HEK293T (cell line): ENCODE results near the gene ANKRD30A.

Experiments
- ARNT ChIP-seq: fragments of 450-650 bp; IDR thresholded peaks from 2 replicates; pipeline ENCODE4 v1.6.1; 2017; ENCODE audit warnings: mild to moderate bottlenecking
- BHLHE40 ChIP-seq: fragments of 450-650 bp; IDR thresholded peaks from 2 replicates; pipeline ENCODE4 v1.6.1; 2016; ENCODE audit warnings: mild to moderate bottlenecking, moderate library complexity, borderline replicate concordance
- CTBP1 ChIP-seq: fragments of 450-650 bp; IDR thresholded peaks from 2 replicates; pipeline ENCODE4 v1.6.1; 2016; ENCODE audit warnings: borderline replicate concordance
- FOXA1 ChIP-seq: fragments of 450-650 bp; IDR thresholded peaks from 2 replicates; pipeline ENCODE4 v1.6.1; 2016; ENCODE audit warnings: mild to moderate bottlenecking
- FOXK2 ChIP-seq: fragments of 450-650 bp; IDR thresholded peaks from 2 replicates; pipeline ENCODE4 v1.6.1; 2016; ENCODE audit warnings: mild to moderate bottlenecking
- FOXM1 ChIP-seq: fragments of 450-650 bp; IDR thresholded peaks from 2 replicates; pipeline ENCODE4 v1.6.1; 2017; ENCODE audit warnings: mild to moderate bottlenecking, borderline replicate concordance
- HDGF ChIP-seq: fragments of 450-650 bp; IDR thresholded peaks from 2 replicates; pipeline ENCODE4 v1.6.1; 2017; ENCODE audit warnings: antibody characterized with exemption, borderline replicate concordance
- NFRKB ChIP-seq: fragments of 450-650 bp; IDR thresholded peaks from 2 replicates; pipeline ENCODE4 v1.6.1; 2016; ENCODE audit warnings: mild to moderate bottlenecking, moderate library complexity
- SP1 ChIP-seq: fragments of 450-650 bp; IDR thresholded peaks from 2 replicates; pipeline ENCODE4 v1.6.1; 2017
- SUZ12 ChIP-seq: fragments of 450-650 bp; IDR thresholded peaks from 2 replicates; pipeline ENCODE4 v1.6.1; 2016; ENCODE audit warnings: mild to moderate bottlenecking
- TARDBP ChIP-seq: fragments of 450-650 bp; IDR thresholded peaks from 2 replicates; pipeline ENCODE4 v1.6.1; 2016
- ZNF384 ChIP-seq: fragments of 450-650 bp; IDR thresholded peaks from 2 replicates; pipeline ENCODE4 v1.6.1; 2016
- TF ChIP-seq, protein P1 (sequence below): fragments of 450-650 bp; IDR thresholded peaks from 2 replicates; pipeline ENCODE4 v1.6.1; 2016

DNA sequence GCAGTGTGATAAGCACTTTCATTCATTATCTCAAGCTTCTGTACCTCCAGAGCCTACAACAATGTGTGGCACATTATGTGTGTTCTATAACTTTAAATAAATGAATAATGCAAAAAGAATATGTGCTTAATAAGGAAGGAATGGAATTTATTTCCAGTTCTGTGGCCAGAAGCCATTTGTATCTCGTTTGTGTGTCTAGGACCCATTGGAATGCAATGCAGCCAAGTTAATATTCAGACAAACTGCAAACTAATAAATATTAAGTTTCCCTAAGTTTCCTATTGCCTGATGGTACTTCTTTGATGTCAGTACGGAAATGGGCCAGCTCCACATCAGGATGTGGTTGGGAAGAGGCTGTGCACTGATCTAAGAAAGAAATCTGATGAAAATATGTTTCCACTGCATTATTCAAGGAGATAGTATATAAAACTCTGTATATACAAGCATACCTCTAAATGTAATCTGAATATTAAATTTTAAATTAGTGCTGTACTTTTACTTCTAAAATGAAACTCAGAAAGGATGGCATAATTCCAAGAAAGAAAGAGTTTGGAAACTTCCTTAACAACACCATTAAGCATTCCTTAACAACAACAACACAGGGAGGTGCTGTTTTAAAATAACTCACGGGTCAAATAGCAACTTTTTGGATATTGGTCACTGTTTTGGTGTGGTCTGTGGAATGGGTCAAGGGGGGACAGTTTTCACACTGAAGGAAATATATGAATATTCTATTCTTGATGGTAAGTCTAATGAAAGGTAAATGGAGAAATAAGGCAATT, 29.4 kb upstream of the ANKRD30A start:
- TF ChIP-seq FOXK2 = no peak
- TF ChIP-seq TARDBP = no peak
- TF ChIP-seq FOXM1 = no peak
- no peak for TF ChIP-seq HDGF
- TF ChIP-seq SP1 = no peak
- TF ChIP-seq BHLHE40 = no peak
- TF ChIP-seq FOXA1 = no peak
- TF ChIP-seq CTBP1 = no peak
- TF ChIP-seq NFRKB = no peak
- no peak for TF ChIP-seq ZNF384
- TF ChIP-seq SUZ12 = no peak
- TF ChIP-seq, protein P1, sequence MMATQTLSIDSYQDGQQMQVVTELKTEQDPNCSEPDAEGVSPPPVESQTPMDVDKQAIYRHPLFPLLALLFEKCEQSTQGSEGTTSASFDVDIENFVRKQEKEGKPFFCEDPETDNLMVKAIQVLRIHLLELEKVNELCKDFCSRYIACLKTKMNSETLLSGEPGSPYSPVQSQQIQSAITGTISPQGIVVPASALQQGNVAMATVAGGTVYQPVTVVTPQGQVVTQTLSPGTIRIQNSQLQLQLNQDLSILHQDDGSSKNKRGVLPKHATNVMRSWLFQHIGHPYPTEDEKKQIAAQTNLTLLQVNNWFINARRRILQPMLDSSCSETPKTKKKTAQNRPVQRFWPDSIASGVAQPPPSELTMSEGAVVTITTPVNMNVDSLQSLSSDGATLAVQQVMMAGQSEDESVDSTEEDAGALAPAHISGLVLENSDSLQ = no peak
- TF ChIP-seq ARNT = no peak
